GM18519 (cell line): ENCODE results near the gene TTR.

Experiments
- ATAC-seq: cut with Tn5 transposase; IDR thresholded peaks from one replicate; pipeline ENCODE4 v1.9.1; 2021; ENCODE audit warnings: mild to moderate bottlenecking, moderate library complexity; ENCODE audit not compliant: unreplicated experiment, low FRiP score

Gene TTR

DNA sequence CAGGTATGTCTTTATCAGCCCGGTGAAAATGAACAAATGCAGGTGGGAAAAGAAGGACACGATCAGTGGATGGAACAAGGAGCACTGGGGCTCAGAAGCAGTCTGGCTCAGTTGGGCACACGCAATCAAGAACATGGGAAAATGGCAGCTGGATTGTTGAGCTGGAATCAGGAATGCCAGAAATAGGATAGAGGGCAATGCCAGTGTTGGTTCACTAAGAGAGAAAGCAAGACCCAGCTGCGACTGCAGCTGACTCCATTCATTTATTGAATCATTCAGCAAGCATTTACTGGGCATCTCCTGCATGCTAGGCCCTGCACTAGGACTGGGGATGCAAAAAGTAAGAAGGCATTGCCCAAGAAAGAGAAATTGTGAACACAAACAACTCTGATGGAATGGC lies 13.6 kb upstream of the TTR start:
- no peak for ATAC-seq

GRCh38 chr18:31579375-31579774 lies 12.3 kb upstream of the TTR start:
- ATAC-seq = no peak

- ATAC-seq = no peak
Observed at GRCh38 chr18:31581498-31582197, 10.0 kb upstream of the TTR start.

DNA sequence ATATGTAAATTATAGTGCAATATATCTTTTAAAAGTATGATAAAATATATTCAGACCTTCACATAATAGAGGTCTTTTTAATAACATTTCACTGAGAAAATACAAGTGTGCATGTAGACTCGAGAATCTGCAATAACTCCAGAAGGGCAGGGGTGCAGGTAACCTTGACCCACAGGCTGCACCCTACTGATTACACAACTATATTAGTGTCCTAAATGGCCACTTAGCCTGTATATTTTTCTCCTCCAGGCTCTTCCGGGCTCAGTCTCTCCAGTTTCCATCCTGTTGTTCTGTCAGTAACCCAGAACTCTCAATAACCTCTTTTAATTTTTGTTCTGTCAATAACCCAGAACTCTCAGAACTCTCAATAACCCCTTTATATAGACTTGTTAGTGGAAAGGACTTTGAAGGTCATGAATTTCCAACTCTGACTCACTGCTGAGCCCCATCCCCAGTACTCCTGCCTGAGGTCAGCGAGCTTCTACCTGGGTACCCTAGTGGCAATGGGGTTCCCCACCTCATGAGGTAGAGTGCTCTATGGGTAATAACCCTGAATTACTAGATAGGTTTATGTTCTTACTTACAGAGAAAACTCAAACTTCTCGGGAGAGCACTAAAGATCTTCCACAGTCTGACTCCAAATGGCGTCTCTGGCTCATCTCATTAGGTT lies 8.4 kb upstream of the TTR start:
- ATAC-seq = no peak

DNA sequence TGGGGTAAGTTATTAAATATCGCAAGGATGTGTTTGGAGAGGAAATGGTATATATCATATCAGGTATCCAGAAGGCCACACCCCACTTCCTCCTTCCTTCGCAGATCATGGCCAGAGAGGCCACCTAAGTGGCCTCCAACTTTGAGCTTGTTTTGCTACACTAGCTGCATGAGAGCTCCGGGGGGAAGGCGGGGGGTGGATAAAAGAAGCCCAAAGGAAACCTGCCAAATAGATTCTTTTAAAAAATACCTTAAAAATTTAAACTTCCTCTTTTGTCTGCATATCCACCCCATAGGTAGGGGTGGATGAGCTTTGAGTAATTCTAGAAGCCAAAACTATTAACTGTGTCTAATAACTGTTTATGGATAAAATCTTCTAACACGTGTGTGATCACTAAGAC lies 5.7 kb upstream of the TTR start:
- no peak for ATAC-seq

DNA sequence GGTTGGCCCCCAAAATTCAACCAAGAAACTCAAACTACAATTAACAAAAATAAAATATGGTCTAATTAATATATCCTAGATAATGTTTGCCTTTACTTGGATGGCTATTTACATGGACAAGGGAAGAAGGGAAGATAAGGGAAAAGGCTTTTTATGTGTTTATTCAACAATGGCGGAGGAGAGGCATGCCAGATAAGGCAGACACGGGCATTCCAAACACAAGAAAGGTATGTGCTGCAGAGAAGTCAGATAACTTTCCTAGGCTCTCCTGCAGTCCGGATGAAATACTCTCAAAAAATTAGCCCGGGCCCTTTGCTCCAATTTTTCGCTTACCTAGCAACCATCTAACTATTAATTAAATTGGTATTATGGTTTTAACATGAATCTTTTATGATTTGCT lies 5.1 kb upstream of the TTR start:
- ATAC-seq = no peak

- ATAC-seq = no peak
Observed at GRCh38 chr18:31587529-31587928, 4.1 kb upstream of the TTR start.

DNA sequence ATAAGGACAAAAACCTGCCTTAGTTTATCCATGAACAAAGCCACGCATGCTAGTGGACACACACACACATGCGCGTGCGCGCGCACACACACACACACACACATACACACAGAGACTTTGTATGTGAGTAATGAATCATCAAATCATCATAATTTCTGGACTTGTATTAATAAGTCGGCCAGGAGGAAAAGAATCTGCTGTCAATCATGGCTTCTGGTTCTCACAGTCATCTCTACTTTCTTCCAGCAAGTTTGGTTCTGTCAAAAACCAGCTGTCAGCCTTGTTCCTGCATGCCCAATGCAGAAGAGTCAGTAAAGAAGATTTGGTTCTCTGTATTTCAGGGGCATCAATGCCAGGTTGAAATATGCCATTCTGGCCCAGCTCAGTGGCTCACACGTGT lies 1.1 kb upstream of the TTR start:
- no peak for ATAC-seq

- ATAC-seq = no peak
Observed at GRCh38 chr18:31591113-31591512, 564 bp upstream of the TTR start.

GRCh38 chr18:31592506-31593157 lies 955 bp downstream of the TTR start:
- ATAC-seq = no peak

GRCh38 chr18:31595121-31595771 lies 3.6 kb downstream of the TTR start:
- ATAC-seq = no peak

DNA sequence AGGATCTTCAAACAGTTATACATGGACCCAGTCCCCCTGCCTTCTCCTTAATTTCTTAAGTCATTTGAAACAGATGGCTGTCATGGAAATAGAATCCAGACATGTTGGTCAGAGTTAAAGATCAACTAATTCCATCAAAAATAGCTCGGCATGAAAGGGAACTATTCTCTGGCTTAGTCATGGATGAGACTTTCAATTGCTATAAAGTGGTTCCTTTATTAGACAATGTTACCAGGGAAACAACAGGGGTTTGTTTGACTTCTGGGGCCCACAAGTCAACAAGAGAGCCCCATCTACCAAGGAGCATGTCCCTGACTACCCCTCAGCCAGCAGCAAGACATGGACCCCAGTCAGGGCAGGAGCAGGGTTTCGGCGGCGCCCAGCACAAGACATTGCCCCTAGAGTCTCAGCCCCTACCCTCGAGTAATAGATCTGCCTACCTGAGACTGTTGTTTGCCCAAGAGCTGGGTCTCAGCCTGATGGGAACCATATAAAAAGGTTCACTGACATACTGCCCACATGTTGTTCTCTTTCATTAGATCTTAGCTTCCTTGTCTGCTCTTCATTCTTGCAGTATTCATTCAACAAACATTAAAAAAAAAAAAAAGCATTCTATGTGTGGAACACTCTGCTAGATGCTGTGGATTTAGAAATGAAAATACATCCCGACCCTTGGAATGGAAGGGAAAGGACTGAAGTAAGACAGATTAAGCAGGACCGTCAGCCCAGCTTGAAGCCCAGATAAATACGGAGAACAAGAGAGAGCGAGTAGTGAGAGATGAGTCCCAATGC lies 4.6 kb downstream of the TTR start:
- no peak for ATAC-seq

DNA sequence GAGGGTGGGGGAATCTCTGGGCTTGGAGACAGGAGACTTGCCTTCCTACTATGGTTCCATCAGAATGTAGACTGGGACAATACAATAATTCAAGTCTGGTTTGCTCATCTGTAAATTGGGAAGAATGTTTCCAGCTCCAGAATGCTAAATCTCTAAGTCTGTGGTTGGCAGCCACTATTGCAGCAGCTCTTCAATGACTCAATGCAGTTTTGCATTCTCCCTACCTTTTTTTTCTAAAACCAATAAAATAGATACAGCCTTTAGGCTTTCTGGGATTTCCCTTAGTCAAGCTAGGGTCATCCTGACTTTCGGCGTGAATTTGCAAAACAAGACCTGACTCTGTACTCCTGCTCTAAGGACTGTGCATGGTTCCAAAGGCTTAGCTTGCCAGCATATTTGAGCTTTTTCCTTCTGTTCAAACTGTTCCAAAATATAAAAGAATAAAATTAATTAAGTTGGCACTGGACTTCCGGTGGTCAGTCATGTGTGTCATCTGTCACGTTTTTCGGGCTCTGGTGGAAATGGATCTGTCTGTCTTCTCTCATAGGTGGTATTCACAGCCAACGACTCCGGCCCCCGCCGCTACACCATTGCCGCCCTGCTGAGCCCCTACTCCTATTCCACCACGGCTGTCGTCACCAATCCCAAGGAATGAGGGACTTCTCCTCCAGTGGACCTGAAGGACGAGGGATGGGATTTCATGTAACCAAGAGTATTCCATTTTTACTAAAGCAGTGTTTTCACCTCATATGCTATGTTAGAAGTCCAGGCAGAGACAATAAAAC lies 6.5 kb downstream of the TTR start:
- no peak for ATAC-seq

DNA sequence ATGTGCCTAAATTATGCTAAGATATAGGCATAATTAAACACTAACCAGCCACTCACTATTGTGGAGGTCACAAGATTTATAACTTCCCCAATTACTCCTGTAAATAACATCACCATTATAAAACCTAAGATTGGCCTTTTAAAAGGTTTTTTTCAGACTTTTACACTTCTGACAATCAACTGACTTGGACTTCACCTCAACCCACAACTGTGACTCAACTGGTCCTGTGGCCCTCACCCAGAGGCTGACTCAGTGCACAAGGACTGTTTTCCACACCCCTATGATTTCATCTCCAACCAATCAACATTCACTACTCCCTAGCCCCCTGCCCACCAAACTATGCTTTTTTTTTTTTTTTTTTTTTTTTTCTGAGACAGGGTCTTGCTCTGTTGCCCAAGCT lies 11.6 kb downstream of the TTR start:
- ATAC-seq = no peak

DNA sequence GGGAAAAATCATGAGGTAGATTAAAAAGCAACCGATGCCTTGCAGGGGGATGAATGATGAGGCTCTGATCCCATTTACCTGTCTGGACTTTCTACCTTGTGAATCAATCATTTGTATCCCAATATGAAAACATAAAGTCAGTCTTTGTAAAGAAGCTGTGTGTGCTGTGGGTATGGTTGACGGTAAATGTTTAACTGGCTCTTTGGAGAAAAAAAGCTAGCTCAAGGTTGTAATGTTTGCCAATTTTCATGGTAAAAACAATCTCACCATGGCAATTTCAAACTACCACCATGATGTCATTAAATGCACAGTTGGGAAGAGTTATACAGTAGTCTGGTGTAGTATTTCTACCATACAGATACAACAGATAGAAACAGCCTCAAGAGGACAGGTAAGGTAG lies 14.6 kb downstream of the TTR start:
- ATAC-seq = no peak

- no peak for ATAC-seq
Observed at GRCh38 chr18:31607384-31607783, 15.7 kb downstream of the TTR start.

GRCh38 chr18:31609886-31610285 lies 18.2 kb downstream of the TTR start:
- ATAC-seq = no peak

- no peak for ATAC-seq
Observed at GRCh38 chr18:31610286-31611205, 18.9 kb downstream of the TTR start.

GRCh38 chr18:31611511-31611910 lies 19.8 kb downstream of the TTR start:
- no peak for ATAC-seq
